ENCODE measurements around the gene SRRM3. TPM values are rescaled to one million over a fixed set of nuclear protein-coding genes. Genes with fewer than 3 reads are reported as not detected.
"Not testable (repeated sequence)": the region's sequence is repeated elsewhere in the genome, so short reads cannot be mapped to it uniquely, and the experiment has no call there.

SRRM3 gene
- total RNA-seq, 1 experiment from 2014 or later, result 0.21 TPM

- no TSS peak for BruUV-seq (replicated peaks)
- no peaks in the 10 kb centered on the region for H3K36me3 Mint-ChIP-seq (ENCODE audit: insufficient read depth, unreplicated experiment)
- H3K4me1 Mint-ChIP-seq (ENCODE audit: low read depth, unreplicated experiment), result peaks cover 2% of the 10 kb centered on the region
- CTCF ChIA-PET, result no interaction called here
- H3K9me3 Mint-ChIP-seq (ENCODE audit: low read depth, unreplicated experiment), result no peaks in the 10 kb centered on the region
- no peak overlapping the region for H3K27ac Mint-ChIP-seq (ENCODE audit: unreplicated experiment)
- H3K27me3 Mint-ChIP-seq (ENCODE audit: unreplicated experiment), result peaks cover 46% of the 10 kb centered on the region
- H3K4me3 Mint-ChIP-seq (ENCODE audit: low read depth, unreplicated experiment), result no peak overlapping the region
- intact Hi-C loops (cut with micrococcal nuclease; ENCODE audit: unreplicated experiment), result no loop called here
- no peak for TF ChIP-seq CTCF (IDR thresholded peaks at IDR 0.05; ENCODE audit: unreplicated experiment)
- DNase-seq, result no peak
Measured at GRCh38 chr7:76267894-76268183, 66.1 kb downstream of the SRRM3 start.

- Mint-ChIP-seq H3K36me3 (ENCODE audit: insufficient read depth, unreplicated experiment) (no peaks in the 10 kb centered on the region), H3K4me1 (ENCODE audit: low read depth, unreplicated experiment) (peaks cover 8% of the 10 kb centered on the region), H3K4me3 (ENCODE audit: low read depth, unreplicated experiment) (no peak overlapping the region), H3K27me3 (ENCODE audit: unreplicated experiment) (peaks cover 51% of the 10 kb centered on the region), H3K27ac (ENCODE audit: unreplicated experiment) (no peak overlapping the region), H3K9me3 (ENCODE audit: low read depth, unreplicated experiment) (no peaks in the 10 kb centered on the region)
- BruUV-seq (replicated peaks), result no TSS peak
- intact Hi-C loops (cut with micrococcal nuclease; ENCODE audit: unreplicated experiment), result no loop called here
- DNase-seq, result no peak
- CTCF ChIA-PET, result no interaction called here
- no peak for TF ChIP-seq CTCF (IDR thresholded peaks at IDR 0.05; ENCODE audit: unreplicated experiment)
Measured at GRCh38 chr7:76268376-76268775, 66.7 kb downstream of the SRRM3 start.

GRCh38 chr7:76269895-76270294 lies 68.2 kb downstream of the SRRM3 start:
- Mint-ChIP-seq H3K27ac (ENCODE audit: unreplicated experiment) (no peak overlapping the region), H3K4me3 (ENCODE audit: low read depth, unreplicated experiment) (no peak overlapping the region), H3K36me3 (ENCODE audit: insufficient read depth, unreplicated experiment) (no peaks in the 10 kb centered on the region), H3K27me3 (ENCODE audit: unreplicated experiment) (peaks cover 66% of the 10 kb centered on the region), H3K9me3 (ENCODE audit: low read depth, unreplicated experiment) (no peaks in the 10 kb centered on the region), H3K4me1 (ENCODE audit: low read depth, unreplicated experiment) (peaks cover 8% of the 10 kb centered on the region)
- no peak for DNase-seq
- no peak for TF ChIP-seq CTCF (IDR thresholded peaks at IDR 0.05; ENCODE audit: unreplicated experiment)
- CTCF ChIA-PET, result interaction anchor here (0.7 kb wide), 2 partner anchors 9 to 233 kb away, joined by 3 read pairs; no protein-coding TSS in a partner anchor
- BruUV-seq (replicated peaks), result no TSS peak
- intact Hi-C loops (cut with micrococcal nuclease; ENCODE audit: unreplicated experiment), result no loop called here

GRCh38 chr7:76271384-76271783 lies 69.7 kb downstream of the SRRM3 start:
- CTCF ChIA-PET; intact Hi-C loops (cut with micrococcal nuclease; ENCODE audit: unreplicated experiment); H3K9me3 Mint-ChIP-seq (ENCODE audit: low read depth, unreplicated experiment); H3K4me3 Mint-ChIP-seq (ENCODE audit: low read depth, unreplicated experiment); H3K27ac Mint-ChIP-seq (ENCODE audit: unreplicated experiment); DNase-seq; H3K36me3 Mint-ChIP-seq (ENCODE audit: insufficient read depth, unreplicated experiment); BruUV-seq (replicated peaks); H3K4me1 Mint-ChIP-seq (ENCODE audit: low read depth, unreplicated experiment): not testable (repeated sequence)
- peaks cover 66% of the 10 kb centered on the region for H3K27me3 Mint-ChIP-seq (ENCODE audit: unreplicated experiment)

- TF ChIP-seq CTCF (IDR thresholded peaks at IDR 0.05; ENCODE audit: unreplicated experiment), result no peak
- intact Hi-C loops (cut with micrococcal nuclease; ENCODE audit: unreplicated experiment), result no loop called here
- CTCF ChIA-PET, result no interaction called here
- no peaks in the 10 kb centered on the region for H3K36me3 Mint-ChIP-seq (ENCODE audit: insufficient read depth, unreplicated experiment)
- no TSS peak for BruUV-seq (replicated peaks)
- H3K9me3 Mint-ChIP-seq (ENCODE audit: low read depth, unreplicated experiment), result no peaks in the 10 kb centered on the region
- H3K27me3 Mint-ChIP-seq (ENCODE audit: unreplicated experiment), result peaks cover 72% of the 10 kb centered on the region
- H3K4me1 Mint-ChIP-seq (ENCODE audit: low read depth, unreplicated experiment), result peaks cover 8% of the 10 kb centered on the region
- no peak overlapping the region for H3K27ac Mint-ChIP-seq (ENCODE audit: unreplicated experiment)
- DNase-seq, result no peak
- no peak overlapping the region for H3K4me3 Mint-ChIP-seq (ENCODE audit: low read depth, unreplicated experiment)
Measured at GRCh38 chr7:76272142-76272541, 70.4 kb downstream of the SRRM3 start.

All from Calu3 (cell line).